ENCODE results near the gene ITGB6.
"Not testable (repeated sequence)": the region's sequence is repeated elsewhere in the genome, so short reads cannot be mapped to it uniquely, and the experiment has no call there.

Gene ITGB6

GRCh38 chr2:160144280-160144990 is 55.6 kb downstream of the ITGB6 start:
- no peak overlapping the region for H3K4me3 ChIP-seq (ENCODE audit: low read length)
- TF ChIP-seq ZNF274 (IDR thresholded peaks at IDR 0.05; ENCODE audit: low read depth, low read length) = no peak

GRCh38 chr2:160142472-160142871 is 57.6 kb downstream of the ITGB6 start:
- TF ChIP-seq ZNF274 (IDR thresholded peaks at IDR 0.05; ENCODE audit: low read depth, low read length) = no peak
- no peak overlapping the region for H3K4me3 ChIP-seq (ENCODE audit: low read length)

- H3K4me3 ChIP-seq (ENCODE audit: low read length) = no peak overlapping the region
- no peak for TF ChIP-seq ZNF274 (IDR thresholded peaks at IDR 0.05; ENCODE audit: low read depth, low read length)
These were observed 58.2 kb downstream of the ITGB6 start for GRCh38 chr2:160141912-160142311.

- no peak for TF ChIP-seq ZNF274 (IDR thresholded peaks at IDR 0.05; ENCODE audit: low read depth, low read length)
- no peak overlapping the region for H3K4me3 ChIP-seq (ENCODE audit: low read length)
These were observed 58.7 kb downstream of the ITGB6 start for GRCh38 chr2:160141419-160141818.

GRCh38 chr2:160140471-160140870 is 59.6 kb downstream of the ITGB6 start:
- H3K4me3 ChIP-seq (ENCODE audit: low read length) = no peak overlapping the region
- TF ChIP-seq ZNF274 (IDR thresholded peaks at IDR 0.05; ENCODE audit: low read depth, low read length) = no peak

- no peak for TF ChIP-seq ZNF274 (IDR thresholded peaks at IDR 0.05; ENCODE audit: low read depth, low read length)
- H3K4me3 ChIP-seq (ENCODE audit: low read length) = no peak overlapping the region
These were observed 60.1 kb downstream of the ITGB6 start for GRCh38 chr2:160139991-160140390.

GRCh38 chr2:160139350-160139749 is 60.7 kb downstream of the ITGB6 start:
- no peak for TF ChIP-seq ZNF274 (IDR thresholded peaks at IDR 0.05; ENCODE audit: low read depth, low read length)
- H3K4me3 ChIP-seq (ENCODE audit: low read length) = no peak overlapping the region

GRCh38 chr2:160138406-160138805 is 61.7 kb downstream of the ITGB6 start:
- no peak overlapping the region for H3K4me3 ChIP-seq (ENCODE audit: low read length)
- no peak for TF ChIP-seq ZNF274 (IDR thresholded peaks at IDR 0.05; ENCODE audit: low read depth, low read length)

- TF ChIP-seq ZNF274 (IDR thresholded peaks at IDR 0.05; ENCODE audit: low read depth, low read length) = no peak
- no peak overlapping the region for H3K4me3 ChIP-seq (ENCODE audit: low read length)
These were observed 62.6 kb downstream of the ITGB6 start for GRCh38 chr2:160137464-160137863.

- no peak for TF ChIP-seq ZNF274 (IDR thresholded peaks at IDR 0.05; ENCODE audit: low read depth, low read length)
- H3K4me3 ChIP-seq (ENCODE audit: low read length) = no peak overlapping the region
These were observed 67.3 kb downstream of the ITGB6 start for GRCh38 chr2:160132761-160133160.

- no peak overlapping the region for H3K4me3 ChIP-seq (ENCODE audit: low read length)
- TF ChIP-seq ZNF274 (IDR thresholded peaks at IDR 0.05; ENCODE audit: low read depth, low read length) = no peak
These were observed 73.3 kb downstream of the ITGB6 start for GRCh38 chr2:160126756-160127155.

GRCh38 chr2:160126315-160126714 is 73.8 kb downstream of the ITGB6 start:
- no peak overlapping the region for H3K4me3 ChIP-seq (ENCODE audit: low read length)
- TF ChIP-seq ZNF274 (IDR thresholded peaks at IDR 0.05; ENCODE audit: low read depth, low read length) = no peak

- TF ChIP-seq ZNF274 (IDR thresholded peaks at IDR 0.05; ENCODE audit: low read depth, low read length) = no peak
- H3K4me3 ChIP-seq (ENCODE audit: low read length) = no peak overlapping the region
These were observed 74.2 kb downstream of the ITGB6 start for GRCh38 chr2:160125828-160126227.

- H3K4me3 ChIP-seq (ENCODE audit: low read length) = no peak overlapping the region
- TF ChIP-seq ZNF274 (IDR thresholded peaks at IDR 0.05; ENCODE audit: low read depth, low read length) = no peak
These were observed 74.7 kb downstream of the ITGB6 start for GRCh38 chr2:160125366-160125765.

- no peak overlapping the region for H3K4me3 ChIP-seq (ENCODE audit: low read length)
- no peak for TF ChIP-seq ZNF274 (IDR thresholded peaks at IDR 0.05; ENCODE audit: low read depth, low read length)
These were observed 75.5 kb downstream of the ITGB6 start for GRCh38 chr2:160124571-160124970.

GRCh38 chr2:160114721-160115120 is 85.4 kb downstream of the ITGB6 start:
- H3K4me3 ChIP-seq (ENCODE audit: low read length) = not testable (repeated sequence)

All from GM08714 (cell line).